Activated T-helper 1 cell treated with anti-CD3 and anti-CD28 coated beads, Interleukin-12 subunit alpha, Interleukin-12 subunit beta, Interleukin-2, Interleukin-4 antibody, amounts not matched to agents 30 ng/mL and 10 ng/mL and 1 ng/mL, durations not matched to agents 14 hours and 24 hours and 36 hours (primary cell): Measurements from ENCODE around the gene SSX2B. TPM values are rescaled to one million over a fixed set of nuclear protein-coding genes. Genes with fewer than 3 reads are reported as not detected.
"Not testable (repeated sequence)": the region's sequence is repeated elsewhere in the genome, so short reads cannot be mapped to it uniquely, and the experiment has no call there.

Experiments
- DNase-seq: peaks from one replicate; pipeline ENCODE4 v3.0.0; 2021; ENCODE audit warnings: low spot score
- H3K27ac Mint-ChIP-seq: one replicate; pipeline ENCODE4 v1.8.0; 2021; ENCODE audit warnings: mild to moderate bottlenecking, mixed read lengths
- H3K27me3 Mint-ChIP-seq: one replicate; pipeline ENCODE4 v1.8.0; 2022; ENCODE audit warnings: mild to moderate bottlenecking, moderate library complexity, mixed read lengths; ENCODE audit not compliant: insufficient read depth
- H3K36me3 Mint-ChIP-seq: one replicate; pipeline ENCODE4 v1.8.0; 2021; ENCODE audit warnings: low read depth, mixed read lengths
- H3K4me1 Mint-ChIP-seq: one replicate; pipeline ENCODE4 v1.8.0; 2021; ENCODE audit warnings: low read depth, mixed read lengths
- H3K4me3 Mint-ChIP-seq: one replicate; pipeline ENCODE4 v1.8.0; 2021; ENCODE audit warnings: mild to moderate bottlenecking, moderate library complexity, mixed read lengths
- H3K9me3 Mint-ChIP-seq: one replicate; pipeline ENCODE4 v1.8.0; 2021; ENCODE audit warnings: mixed read lengths
- intact Hi-C: fragments of 100-400 bp; cut with micrococcal nuclease; formaldehyde crosslinking; loops from one replicate; pipeline ENCODE4 v1.15.1; 2024
- total RNA-seq: library from RNA; stranded (reverse); gene quantifications from 2 replicates; pipeline ENCODE4 v1.2.3, GENCODE V29; 2022

Gene SSX2B
- not detected in 2 replicates for total RNA-seq

GRCh38 chrX:52750952-52751351 lies at the start of gene SSX2B:
Gene SSX2B (plus strand): TSS chrX:52751252. CDS start chrX:52752681, 1,429 bp downstream.
- H3K9me3 Mint-ChIP-seq, H3K36me3 Mint-ChIP-seq, DNase-seq, H3K4me3 Mint-ChIP-seq, H3K27me3 Mint-ChIP-seq, intact Hi-C loops, H3K27ac Mint-ChIP-seq, H3K4me1 Mint-ChIP-seq: not testable (repeated sequence)

DNA sequence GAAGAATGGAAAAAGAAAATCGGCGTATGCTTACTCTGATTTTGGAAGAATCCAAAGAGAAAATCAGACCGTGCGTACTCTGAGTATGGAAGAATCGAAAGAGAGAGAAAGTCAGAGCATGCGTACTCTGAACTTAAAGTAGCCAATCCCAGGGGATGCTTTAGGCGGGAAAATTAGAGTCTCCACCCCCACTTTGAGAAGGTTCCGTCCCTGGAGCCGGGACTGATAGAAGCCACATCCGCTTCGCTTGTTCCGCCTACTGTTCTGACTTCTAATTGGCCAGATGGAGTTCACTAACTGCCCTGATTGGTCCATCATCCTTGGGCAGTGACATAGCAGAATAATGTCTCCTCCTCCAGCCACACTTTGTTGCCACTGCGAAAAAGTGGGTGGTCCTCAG lies 44.0 kb upstream of the SSX2B start, which contains the start of gene SSX2:
SSX2 (minus strand) TSS at position 101 of the 400 bp plus-strand sequence. CDS start 1,429 bp downstream, outside the sequence.
- intact Hi-C loops, result not testable (repeated sequence)

DNA sequence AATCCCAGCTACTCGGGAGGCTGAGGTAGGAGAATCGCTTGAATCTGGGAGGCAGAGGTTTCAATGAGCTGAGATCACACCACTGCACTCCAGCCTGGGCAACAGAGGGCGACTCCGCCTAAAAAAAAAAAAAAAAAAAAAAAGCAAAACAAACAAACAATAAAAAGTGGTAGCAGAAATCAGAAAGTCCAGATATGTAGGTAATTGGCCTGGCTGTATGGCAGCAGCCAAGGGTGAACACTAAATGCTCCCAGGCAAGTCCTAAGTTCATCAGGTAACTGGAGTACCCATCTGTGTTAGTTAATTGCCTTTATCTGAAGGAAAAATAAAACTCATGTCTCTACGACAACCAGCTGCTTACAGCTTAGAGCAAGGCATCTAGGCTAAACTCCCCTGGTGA lies 14.9 kb downstream of the SSX2B start:
- H3K36me3 Mint-ChIP-seq, H3K9me3 Mint-ChIP-seq, intact Hi-C loops, H3K4me3 Mint-ChIP-seq, H3K27ac Mint-ChIP-seq, DNase-seq, H3K4me1 Mint-ChIP-seq, H3K27me3 Mint-ChIP-seq: not testable (repeated sequence)

More for the DNA sequence above, 44.0 kb upstream of the SSX2B start, which contains the start of gene SSX2:
- not testable (repeated sequence) for H3K9me3 Mint-ChIP-seq, H3K27ac Mint-ChIP-seq, H3K36me3 Mint-ChIP-seq, DNase-seq, H3K4me1 Mint-ChIP-seq, H3K4me3 Mint-ChIP-seq, H3K27me3 Mint-ChIP-seq

GRCh38 chrX:52773504-52773903 lies 22.5 kb downstream of the SSX2B start:
- H3K9me3 Mint-ChIP-seq, H3K4me1 Mint-ChIP-seq, H3K27ac Mint-ChIP-seq, H3K27me3 Mint-ChIP-seq, DNase-seq, intact Hi-C loops, H3K4me3 Mint-ChIP-seq, H3K36me3 Mint-ChIP-seq: not testable (repeated sequence)

GRCh38 chrX:52797327-52797726 lies 46.3 kb downstream of the SSX2B start, which contains the start of gene SPANXN5:
Gene SPANXN5 (minus strand): TSS chrX:52797427. CDS start chrX:52797348, 79 bp downstream.
- H3K4me1 Mint-ChIP-seq, H3K36me3 Mint-ChIP-seq, H3K4me3 Mint-ChIP-seq, intact Hi-C loops, H3K27ac Mint-ChIP-seq, H3K9me3 Mint-ChIP-seq, DNase-seq, H3K27me3 Mint-ChIP-seq: not testable (repeated sequence)

GRCh38 chrX:52804876-52805275 lies 53.8 kb downstream of the SSX2B start:
- intact Hi-C loops, DNase-seq, H3K4me3 Mint-ChIP-seq, H3K4me1 Mint-ChIP-seq, H3K27me3 Mint-ChIP-seq, H3K36me3 Mint-ChIP-seq, H3K9me3 Mint-ChIP-seq, H3K27ac Mint-ChIP-seq: not testable (repeated sequence)

Other genes starting within 250 kb of the SSX2B start
- not detected in 2 replicates for gene XAGE1B, start 234.2 kb upstream of the SSX2B start, total RNA-seq
- not detected in 2 replicates for gene SSX7, start 96.4 kb upstream of the SSX2B start, total RNA-seq
- gene SSX2, start 44.1 kb upstream of the SSX2B start, total RNA-seq, result not detected in 2 replicates
- not detected in 2 replicates for gene SPANXN5, start 46.2 kb downstream of the SSX2B start, total RNA-seq
- not detected in 2 replicates for gene XAGE5, start 60.0 kb downstream of the SSX2B start, total RNA-seq
- not detected in 2 replicates for gene XAGE3, start 116.8 kb downstream of the SSX2B start, total RNA-seq
- 18.6 and 24.1 TPM in 2 replicates for gene FAM156B, start 146.1 kb downstream of the SSX2B start, total RNA-seq
- gene FAM156A, start 207.3 kb downstream of the SSX2B start, total RNA-seq, result 23.9 and 24.1 TPM in 2 replicates